ENCODE measurements around the gene AFDN.

- no peak for TF ChIP-seq POLR2A (IDR thresholded peaks at IDR 0.05)
- TF ChIP-seq EP300 (IDR thresholded peaks at IDR 0.05; ENCODE audit: low read depth): no peak
- TF ChIP-seq CTCF (IDR thresholded peaks at IDR 0.05): no peak
These were observed 129.8 kb downstream of the AFDN start for GRCh38 chr6:167956491-167956890.
